Cardiac muscle cell (in vitro differentiated cells and primary cell): ENCODE data around the gene UQCC2. TPM values are rescaled to one million over a fixed set of nuclear protein-coding genes. Genes with fewer than 3 reads are reported as not detected.

ENCODE experiments used
- DNase-seq, 2 donors: peaks; one replicate each; pipeline versions ENCODE4 v3.0.0 to v3.0.0-alpha.2; 2010 to 2017; ENCODE audit warnings: low read depth in 1 of 2, low spot score in 1 of 2
- H3K27ac ChIP-seq: fragments of 200-600 bp; sonication (generic); 2 replicates; pipeline ENCODE4 v1.5.1; 2016
- H3K27me3 ChIP-seq: fragments of 200-600 bp; sonication (generic); 2 replicates; pipeline ENCODE4 v1.6.0; 2016; ENCODE audit warnings: control low read depth
- H3K36me3 ChIP-seq: fragments of 200-600 bp; sonication (generic); 2 replicates; pipeline ENCODE4 v1.5.1; 2016; ENCODE audit warnings: control low read depth
- H3K4me1 ChIP-seq: fragments of 200-600 bp; sonication (generic); 2 replicates; pipeline ENCODE4 v1.8.1; 2017; ENCODE audit warnings: low read depth, mild to moderate bottlenecking, mixed run types
- H3K4me3 ChIP-seq: fragments of 200-600 bp; sonication (generic); 2 replicates; pipeline ENCODE4 v1.5.1; 2016; ENCODE audit warnings: mild to moderate bottlenecking
- H3K9me3 ChIP-seq: fragments of 200-600 bp; sonication (generic); 2 replicates; pipeline ENCODE4 v1.5.1; 2017; ENCODE audit warnings: low read depth, mild to moderate bottlenecking, control low read depth
- CTCF ChIP-seq: IDR thresholded peaks from 2 replicates; pipeline ENCODE4 v1.5.1; 2012; ENCODE audit warnings: low read depth, mild to moderate bottlenecking, low read length
- polyA plus RNA-seq: library from polyadenylated mRNA; unstranded; fragments of >200 nt; fragmentation: Nextera tagmentation; extraction: Ambion mirVana; gene quantifications from 2 replicates; pipeline ENCODE4 v1.2.1, GENCODE V29; 2016
- total RNA-seq: library from RNA; depleted of rRNA; stranded (reverse); fragments of >200 nt; gene quantifications from 2 replicates; pipeline ENCODE4 v1.2.3, GENCODE V29; 2016

Gene UQCC2
- total and polyA plus RNA-seq, 2 experiments from 2014 or later: 40.1 to 232 TPM

GRCh38 chr6:33683051-33683571 lies 28.4 kb downstream of the UQCC2 start:
- no peak for TF ChIP-seq CTCF
- Histone ChIP-seq H3K4me3 (no peak overlapping the region), H3K27me3 (no peaks in the 10 kb centered on the region), H3K9me3 (no peaks in the 10 kb centered on the region), H3K36me3 (no peaks in the 10 kb centered on the region), H3K27ac (no peak overlapping the region), H3K4me1 (no peaks in the 10 kb centered on the region)
- DNase-seq: no peak

GRCh38 chr6:33682341-33682740 lies 29.2 kb downstream of the UQCC2 start:
- no peak for TF ChIP-seq CTCF
- no peaks in the 10 kb centered on the region for H3K36me3 ChIP-seq
- no peak overlapping the region for H3K4me3 ChIP-seq
- H3K9me3 ChIP-seq: no peaks in the 10 kb centered on the region
- no peak for DNase-seq
- H3K4me1 ChIP-seq: no peaks in the 10 kb centered on the region
- H3K27me3 ChIP-seq: no peaks in the 10 kb centered on the region
- no peak overlapping the region for H3K27ac ChIP-seq

- Histone ChIP-seq H3K27me3 (no peaks in the 10 kb centered on the region), H3K27ac (no peak overlapping the region), H3K9me3 (no peaks in the 10 kb centered on the region), H3K4me3 (no peak overlapping the region), H3K36me3 (no peaks in the 10 kb centered on the region), H3K4me1 (no peaks in the 10 kb centered on the region)
- no peak for TF ChIP-seq CTCF
- no peak for DNase-seq
Measured at GRCh38 chr6:33679761-33680160, 31.7 kb downstream of the UQCC2 start.

GRCh38 chr6:33678932-33679490 lies 32.5 kb downstream of the UQCC2 start:
- no peak for DNase-seq
- no peak overlapping the region for H3K4me3 ChIP-seq
- no peak overlapping the region for H3K27ac ChIP-seq
- TF ChIP-seq CTCF: no peak
- H3K4me1 ChIP-seq: no peaks in the 10 kb centered on the region
- no peaks in the 10 kb centered on the region for H3K36me3 ChIP-seq
- H3K9me3 ChIP-seq: no peaks in the 10 kb centered on the region
- H3K27me3 ChIP-seq: no peaks in the 10 kb centered on the region

- TF ChIP-seq CTCF: no peak
- Histone ChIP-seq H3K27me3 (no peaks in the 10 kb centered on the region), H3K36me3 (no peaks in the 10 kb centered on the region), H3K4me1 (no peaks in the 10 kb centered on the region), H3K27ac (no peak overlapping the region), H3K4me3 (no peak overlapping the region), H3K9me3 (no peaks in the 10 kb centered on the region)
- DNase-seq: no peak
Measured at GRCh38 chr6:33678233-33678931, 33.1 kb downstream of the UQCC2 start.
